Activated CD4-positive, alpha-beta T cell treated with anti-CD3 and anti-CD28 coated beads for 36 hours (primary cell): Measurements from ENCODE around the gene SEZ6L. TPM values are rescaled to one million over a fixed set of nuclear protein-coding genes. Genes with fewer than 3 reads are reported as not detected.

Experiments
- ATAC-seq: fragments of 200-7000 bp; cut with Tn5 transposase; one replicate; pipeline ENCODE4 v1.10.0; 2021; ENCODE audit warnings: mild to moderate bottlenecking, moderate library complexity
- CTCF ChIA-PET: fragments of 350-600 bp; sonication (Branson Sonifier 250); formaldehyde crosslinking; loops from one replicate; lab custom pipeline; 2021; ENCODE audit warnings: antibody characterized with exemption; lab: Charles Lee
- POLR2A ChIA-PET: fragments of 350-600 bp; sonication (Branson Sonifier 250); formaldehyde crosslinking; loops from one replicate; lab custom pipeline; 2021; ENCODE audit warnings: antibody characterized with exemption, inconsistent platforms; lab: Charles Lee
- DNase-seq: peaks from one replicate; pipeline ENCODE4 v3.0.0-alpha.2; 2020
- H3K27ac Mint-ChIP-seq: one replicate; pipeline ENCODE4 v1.8.0; 2021; ENCODE audit warnings: mixed read lengths
- H3K27me3 Mint-ChIP-seq: one replicate; pipeline ENCODE4 v1.8.0; 2021; ENCODE audit warnings: mixed read lengths
- H3K36me3 Mint-ChIP-seq: one replicate; pipeline ENCODE4 v1.8.0; 2021; ENCODE audit warnings: low read depth, mixed read lengths
- H3K4me1 Mint-ChIP-seq: one replicate; pipeline ENCODE4 v1.8.0; 2021; ENCODE audit warnings: mixed read lengths
- H3K4me3 Mint-ChIP-seq: one replicate; pipeline ENCODE4 v1.8.0; 2021; ENCODE audit warnings: mild to moderate bottlenecking, moderate library complexity, mixed read lengths
- H3K9me3 Mint-ChIP-seq: one replicate; pipeline ENCODE4 v1.8.0; 2021; ENCODE audit warnings: low read depth, mixed read lengths
- intact Hi-C, 2 experiments: fragments of 100-400 bp; cut with DNase I in 1 of 2; cut with micrococcal nuclease in 1 of 2; formaldehyde crosslinking; loops; one replicate each; pipeline versions ENCODE4 v1.14.2 to v1.15.1; 2022 to 2024; cut with DNase I, micrococcal nuclease
- total RNA-seq, 2 experiments: library from RNA; stranded (reverse); gene quantifications; one replicate each; pipeline ENCODE4 v1.2.3, GENCODE V29; 2021

The SEZ6L gene
- total RNA-seq, 2 experiments from 2014 or later, result not detected

- Mint-ChIP-seq H3K36me3 (peaks cover 30% of the 10 kb centered on the region), H3K9me3 (no peaks in the 10 kb centered on the region), H3K4me3 (no peak overlapping the region), H3K27ac (peak overlapping the region; percentile 19), H3K27me3 (no peaks in the 10 kb centered on the region), H3K4me1 (peaks cover 64% of the 10 kb centered on the region)
- no peak for ATAC-seq
- intact Hi-C loops, result no loop called here
- POLR2A ChIA-PET, result no interaction called here
- CTCF ChIA-PET, result no interaction called here
- DNase-seq, result no peak
Measured at GRCh38 chr22:26432619-26433311, 263.5 kb downstream of the SEZ6L start.
